K562 (cell line): ENCODE data around the gene IGLON5. TPM values are rescaled to one million over a fixed set of nuclear protein-coding genes. Genes with fewer than 3 reads are reported as not detected.

Experiments used
- CHD1 ChIP-seq: fragments of 200-600 bp; sonication (generic); IDR thresholded peaks from one replicate; pipeline ENCODE4 v1.6.1; 2012; ENCODE audit warnings: mild to moderate bottlenecking, moderate library complexity, low read length, inconsistent platforms
- KAT8 ChIP-seq: fragments of 450-650 bp; IDR thresholded peaks from 2 replicates; pipeline ENCODE4 v1.6.1; 2016; ENCODE audit warnings: low read depth, mild to moderate bottlenecking
- NONO ChIP-seq, 2 experiments: fragments of 200-400 bp in 1 of 2; fragments of 450-650 bp in 1 of 2; formaldehyde crosslinking in 1 of 2; IDR thresholded peaks; 2 replicates each; pipeline ENCODE4 v1.6.1; 2017; ENCODE audit warnings: low read depth in 2 of 2, mild to moderate bottlenecking in 2 of 2, moderate library complexity in 2 of 2, low read length in 1 of 2
- POLR2G ChIP-seq: fragments of 200-400 bp; formaldehyde crosslinking; IDR thresholded peaks from 2 replicates; pipeline ENCODE4 v1.6.1; 2017; ENCODE audit warnings: low read depth, mild to moderate bottlenecking, antibody characterized with exemption, low read length, moderate library complexity
- TBP ChIP-seq: optimal IDR thresholded peaks from 2 replicates; pipeline ENCODE3; 2011; ENCODE audit warnings: low read depth, low read length, improper control_type of control experiment
- polyA plus RNA-seq, 8 experiments: library from polyadenylated mRNA; depleted of rRNA in 4 of 8; stranded (reverse) in 5 of 8; unstranded in 3 of 8; fragments of >200 nt; fragmentation: Nextera tagmentation in 2 of 8; fragmentation: Illumina TruSeq in 1 of 8; extraction: Ambion mirVana in 2 of 8; extraction: Trizol in 1 of 8; gene quantifications; 2 replicates each; pipeline versions ENCODE4 v1.2.1 to v1.2.3, GENCODE V29; 2011 to 2014; ENCODE audit warnings: inconsistent platforms in 1 of 8, missing spikeins in 1 of 8
- total RNA-seq, 7 experiments: library from RNA; depleted of rRNA in 6 of 7; stranded (reverse); fragments of >200 nt in 6 of 7; fragmentation: Illumina TruSeq in 2 of 7; extraction: Trizol in 2 of 7; gene quantifications; 2 replicates each; pipeline versions ENCODE4 v1.2.1 to v1.2.3, GENCODE V29; 2011 to 2021; ENCODE audit warnings: low replicate concordance in 1 of 7
- TF ChIP-seq, protein P1 (sequence below), 2 experiments: fragments of 450-650 bp; formaldehyde crosslinking in 1 of 2; IDR thresholded peaks; 2 replicates each; pipeline versions ENCODE4 v1.4.0 to v1.6.1; 2014 to 2020; ENCODE audit warnings: mild to moderate bottlenecking in 2 of 2, borderline replicate concordance in 1 of 2, low read depth in 1 of 2
- TF ChIP-seq, protein P2 (sequence below): sonication (generic); formaldehyde crosslinking; IDR thresholded peaks from 2 replicates; pipeline ENCODE4 v1.8.0; 2022; ENCODE audit warnings: mild to moderate bottlenecking, missing genetic modification reagents

The IGLON5 gene
- total and polyA plus RNA-seq, 9 of the 15 experiments (the other 6 are each of a cell fraction or from before 2014, with no cell fraction given): 0.03 to 0.22 (median 0.14) TPM; not detected in 2

DNA sequence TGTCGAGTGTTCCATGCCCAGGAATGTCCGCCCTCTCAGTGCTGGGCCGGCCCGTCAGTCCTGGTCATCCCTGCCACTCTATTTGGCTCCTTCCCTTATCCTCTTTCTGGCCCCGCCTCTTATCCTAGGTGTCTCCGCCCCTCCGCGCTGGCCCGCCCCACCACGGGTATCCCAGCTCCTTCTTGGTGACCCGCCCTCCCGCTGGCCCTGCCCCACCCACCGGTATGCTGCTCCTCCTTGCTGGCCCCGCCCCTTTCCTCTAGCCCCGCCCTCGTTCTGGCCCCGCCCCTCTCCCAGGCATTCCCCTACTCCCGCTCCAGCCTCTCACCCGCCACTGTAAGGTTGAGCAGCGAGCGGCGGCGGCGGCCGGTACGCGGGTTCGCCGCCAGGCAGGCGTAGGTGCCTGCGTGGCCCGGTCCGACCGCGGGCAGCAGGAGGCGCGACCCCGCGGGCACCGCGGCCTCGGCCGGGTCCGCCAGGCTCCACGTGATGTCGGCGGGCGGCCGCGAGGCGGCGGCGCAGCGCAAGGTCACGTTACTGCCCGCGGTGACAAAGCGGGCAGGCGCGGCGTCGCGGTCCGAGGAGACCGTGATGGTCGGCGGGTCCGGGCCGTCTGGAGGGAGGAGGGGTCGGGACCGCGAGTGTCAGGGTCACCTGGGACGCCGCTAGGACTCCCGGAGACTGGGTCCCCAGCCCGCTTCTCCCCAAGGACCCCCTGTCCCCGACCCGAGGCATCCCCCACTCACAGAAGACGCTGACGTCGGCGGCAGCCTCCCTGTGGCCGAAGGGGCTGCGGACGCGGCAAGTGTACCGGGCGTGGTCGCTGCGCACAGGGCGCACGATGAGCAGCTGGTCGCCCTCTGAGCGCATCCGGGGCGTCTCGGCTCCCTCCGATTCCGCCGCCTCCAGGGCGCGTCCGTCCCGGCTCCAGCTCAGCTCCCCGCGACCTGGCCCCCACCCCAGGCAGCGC lies 28.5 kb downstream of the IGLON5 start (continued):
- TF ChIP-seq, protein P1, sequence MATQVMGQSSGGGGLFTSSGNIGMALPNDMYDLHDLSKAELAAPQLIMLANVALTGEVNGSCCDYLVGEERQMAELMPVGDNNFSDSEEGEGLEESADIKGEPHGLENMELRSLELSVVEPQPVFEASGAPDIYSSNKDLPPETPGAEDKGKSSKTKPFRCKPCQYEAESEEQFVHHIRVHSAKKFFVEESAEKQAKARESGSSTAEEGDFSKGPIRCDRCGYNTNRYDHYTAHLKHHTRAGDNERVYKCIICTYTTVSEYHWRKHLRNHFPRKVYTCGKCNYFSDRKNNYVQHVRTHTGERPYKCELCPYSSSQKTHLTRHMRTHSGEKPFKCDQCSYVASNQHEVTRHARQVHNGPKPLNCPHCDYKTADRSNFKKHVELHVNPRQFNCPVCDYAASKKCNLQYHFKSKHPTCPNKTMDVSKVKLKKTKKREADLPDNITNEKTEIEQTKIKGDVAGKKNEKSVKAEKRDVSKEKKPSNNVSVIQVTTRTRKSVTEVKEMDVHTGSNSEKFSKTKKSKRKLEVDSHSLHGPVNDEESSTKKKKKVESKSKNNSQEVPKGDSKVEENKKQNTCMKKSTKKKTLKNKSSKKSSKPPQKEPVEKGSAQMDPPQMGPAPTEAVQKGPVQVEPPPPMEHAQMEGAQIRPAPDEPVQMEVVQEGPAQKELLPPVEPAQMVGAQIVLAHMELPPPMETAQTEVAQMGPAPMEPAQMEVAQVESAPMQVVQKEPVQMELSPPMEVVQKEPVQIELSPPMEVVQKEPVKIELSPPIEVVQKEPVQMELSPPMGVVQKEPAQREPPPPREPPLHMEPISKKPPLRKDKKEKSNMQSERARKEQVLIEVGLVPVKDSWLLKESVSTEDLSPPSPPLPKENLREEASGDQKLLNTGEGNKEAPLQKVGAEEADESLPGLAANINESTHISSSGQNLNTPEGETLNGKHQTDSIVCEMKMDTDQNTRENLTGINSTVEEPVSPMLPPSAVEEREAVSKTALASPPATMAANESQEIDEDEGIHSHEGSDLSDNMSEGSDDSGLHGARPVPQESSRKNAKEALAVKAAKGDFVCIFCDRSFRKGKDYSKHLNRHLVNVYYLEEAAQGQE (IDR thresholded peaks at IDR 0.05; ENCODE audit: borderline replicate concordance): peak; percentile 86
- TF ChIP-seq, protein P1 (CRISPR knock-in tag; IDR thresholded peaks at IDR 0.05; ENCODE audit: low read depth): no peak; the same call in none of the 2 replicates
- peak; percentile 53 for TF ChIP-seq CHD1
- TF ChIP-seq KAT8: no peak
- TF ChIP-seq, protein P2, sequence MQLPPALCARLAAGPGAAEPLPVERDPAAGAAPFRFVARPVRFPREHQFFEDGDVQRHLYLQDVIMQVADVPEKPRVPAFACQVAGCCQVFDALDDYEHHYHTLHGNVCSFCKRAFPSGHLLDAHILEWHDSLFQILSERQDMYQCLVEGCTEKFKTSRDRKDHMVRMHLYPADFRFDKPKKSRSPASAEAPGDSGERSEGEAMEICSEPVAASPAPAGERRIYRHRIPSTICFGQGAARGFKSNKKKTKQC (CRISPR knock-in tag): peak; percentile 96
- peak; percentile 94 for TF ChIP-seq POLR2G
- peak; percentile 78 to 92; a peak in 3 of 4 replicates for TF ChIP-seq NONO (IDR thresholded peaks at IDR 0.05; ENCODE audit: low read depth in 2 of 2, low read length in 1 of 2)
- TF ChIP-seq TBP: peak; percentile 85
